GM13977 (cell line): Measurements from ENCODE around the gene LPAR1.
A peak's percentile ranks its signal among the peaks of the same experiment; 100 is the strongest.

Experiments
- DNase-seq: peaks from one replicate; pipeline ENCODE4 v3.0.0; 2012; ENCODE audit warnings: low spot score
- CTCF ChIP-seq: IDR thresholded peaks from 2 replicates; pipeline ENCODE4 v1.5.1; 2012; ENCODE audit warnings: mild to moderate bottlenecking, control low read depth; ENCODE audit not compliant: insufficient read depth; ENCODE audit errors: extremely low read depth, missing control alignments
- in situ Hi-C: fragments of 300-500 bp; cut with MboI; formaldehyde crosslinking; loops from one replicate; pipeline ENCODE4 v1.12.0; 2022; ENCODE audit warnings: low sequenced_read_pairs, low pct_unique_long_range_greater_than_20kb, mixed read lengths, inconsistent platforms; ENCODE audit not compliant: unreplicated experiment

LPAR1 gene

GRCh38 chr9:110900917-110901316 is 137.4 kb downstream of the LPAR1 start:
- no peak for TF ChIP-seq CTCF
- DNase-seq: peak; percentile 13
- in situ Hi-C loops: no loop called here

- in situ Hi-C loops: no loop called here
- TF ChIP-seq CTCF: no peak
- DNase-seq: no peak
These were observed 137.8 kb downstream of the LPAR1 start for GRCh38 chr9:110900456-110900855.

GRCh38 chr9:110898866-110899265 is 139.4 kb downstream of the LPAR1 start:
- DNase-seq: no peak
- in situ Hi-C loops: no loop called here
- TF ChIP-seq CTCF: no peak

GRCh38 chr9:110898358-110898757 is 139.9 kb downstream of the LPAR1 start:
- no peak for TF ChIP-seq CTCF
- in situ Hi-C loops: no loop called here
- DNase-seq: no peak

GRCh38 chr9:110897943-110898342 is 140.3 kb downstream of the LPAR1 start:
- TF ChIP-seq CTCF: no peak
- no peak for DNase-seq
- in situ Hi-C loops: no loop called here

GRCh38 chr9:110895147-110895905 is 142.9 kb downstream of the LPAR1 start:
- in situ Hi-C loops: no loop called here
- no peak for DNase-seq
- no peak for TF ChIP-seq CTCF
